Uterus (tissue), 2 donors: Measurements from ENCODE around the gene PMPCB.

ENCODE experiments used
- CTCF ChIP-seq, 4 experiments: fragments of 200-600 bp in 2 of 4; fragments of 450-650 bp in 2 of 4; sonication (generic) in 2 of 4; IDR thresholded peaks; one replicate each; pipeline ENCODE4 v1.5.1; 2016 to 2019; ENCODE audit warnings: antibody characterized with exemption in 4 of 4, mild to moderate bottlenecking in 2 of 4, moderate library complexity in 1 of 4
- POLR2A ChIP-seq, 2 donors: fragments of 450-650 bp; IDR thresholded peaks; one replicate each; pipeline ENCODE4 v1.6.1; 2016; ENCODE audit warnings: antibody characterized with exemption in 2 of 2, mild to moderate bottlenecking in 1 of 2, moderate library complexity in 1 of 2

DNA sequence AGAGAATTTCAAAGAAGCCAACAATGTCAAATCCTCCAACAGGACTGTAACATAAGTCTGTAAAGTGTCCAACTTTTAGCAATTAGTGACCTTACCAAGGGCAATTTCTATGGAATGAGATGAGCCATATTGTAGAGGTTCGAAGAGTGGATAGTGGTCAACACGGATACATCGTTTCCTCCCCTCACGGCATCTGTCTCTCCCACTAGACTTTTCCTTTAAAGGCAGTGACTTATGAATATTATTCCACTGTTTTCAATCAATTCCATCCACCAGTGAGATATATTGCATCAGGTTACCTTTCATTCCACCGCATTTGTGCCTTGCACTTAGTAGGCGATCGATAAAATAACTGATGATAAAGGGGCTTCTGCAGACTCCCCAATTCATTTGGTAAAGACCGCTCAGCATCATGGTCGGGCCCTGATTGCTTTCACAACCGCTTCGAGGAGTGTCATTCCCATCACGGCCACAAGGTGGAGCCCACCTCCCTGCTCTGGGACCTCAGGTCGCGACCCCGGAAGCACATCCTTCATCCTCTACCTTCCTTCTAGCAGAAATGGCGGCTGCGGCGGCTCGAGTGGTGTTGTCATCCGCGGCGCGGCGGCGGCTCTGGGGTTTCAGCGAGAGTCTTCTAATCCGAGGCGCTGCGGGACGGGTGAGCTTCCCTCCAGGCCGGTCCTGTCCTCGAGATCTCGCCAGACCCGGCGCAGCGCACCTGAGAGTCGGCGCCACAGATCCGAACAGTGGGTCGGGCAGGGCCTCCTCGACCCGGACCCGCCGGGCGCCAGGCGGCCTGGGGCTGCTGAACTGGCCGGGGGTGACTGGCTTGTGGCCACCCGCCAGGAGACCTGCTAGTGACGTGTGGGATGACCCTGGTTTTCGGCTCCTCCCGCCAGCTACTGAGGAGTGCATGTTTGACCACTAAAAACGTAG is at the start of gene PMPCB:
- peak in 1 of 2 donors; percentile 36 for TF ChIP-seq POLR2A (IDR thresholded peaks at IDR 0.05)
- peak; percentile 93 to 98 (median 95) for TF ChIP-seq CTCF (IDR thresholded peaks at IDR 0.05)
